Psoas muscle (tissue), 8 donors: ENCODE results near the gene RASGRP4. TPM values are rescaled to one million over a fixed set of nuclear protein-coding genes. Genes with fewer than 3 reads are reported as not detected.

Experiments used
- ATAC-seq, 4 donors: fragments of 200-7000 bp; cut with Tn5 transposase; one replicate each; pipeline ENCODE4 v1.9.1; 2020; ENCODE audit warnings: moderate library complexity in 3 of 4, mild to moderate bottlenecking in 2 of 4
- DNase-seq, 2 donors: peaks; one replicate each; pipeline ENCODE4 v3.0.0-alpha.2; 2020
- H3K27ac ChIP-seq: fragments of 200-600 bp; one replicate; pipeline ENCODE4 v1.8.0; 2022
- H3K27me3 ChIP-seq, 3 donors: fragments of 200-600 bp in 1 of 3; one replicate each; pipeline versions ENCODE4 v1.6.1 to v1.8.0; 2013 to 2022; ENCODE audit warnings: low read length in 2 of 3, mild to moderate bottlenecking in 2 of 3, moderate library complexity in 1 of 3; ENCODE audit not compliant: insufficient read depth in 3 of 3
- H3K36me3 ChIP-seq, 2 donors: fragments of 200-600 bp in 1 of 2; one replicate each; pipeline versions ENCODE4 v1.6.1 to v1.8.0; 2013 to 2022; ENCODE audit warnings: low read depth in 1 of 2, mild to moderate bottlenecking in 1 of 2, moderate library complexity in 1 of 2; ENCODE audit not compliant: insufficient read depth in 1 of 2
- H3K4me1 ChIP-seq: fragments of 200-600 bp; one replicate; pipeline ENCODE4 v1.8.0; 2022
- H3K4me3 ChIP-seq: fragments of 200-600 bp; one replicate; pipeline ENCODE4 v1.8.0; 2022; ENCODE audit warnings: mild to moderate bottlenecking
- H3K9me3 ChIP-seq: fragments of 200-600 bp; one replicate; pipeline ENCODE4 v1.8.0; 2022
- WGBS, 3 donors: extraction: QIAGEN DNeasy Blood & Tissue Kit; methylation state at CpG; one replicate each; pipeline versions ENCODE4 v1.1.6 to v1.1.7; 2013; 5-methylcytosine and 5-hydroxymethylcytosine counted together
- intact Hi-C, 2 donors: fragments of 100-400 bp; cut with DNase I; formaldehyde crosslinking; loops; one replicate each; pipeline versions ENCODE4 v1.11.0 to v1.14.2; 2022
- polyA plus RNA-seq, 3 donors: library from polyadenylated mRNA; stranded (reverse); fragments of 200-250 nt; gene quantifications; one replicate each; pipeline ENCODE4 v1.2.3, GENCODE V29; 2013
- total RNA-seq, 4 donors: library from RNA; stranded (reverse); fragmentation: NEBNext Ultra II Directional in 2 of 4; extraction: Animal tissue kit (Norgen Biotek cat#: 25700) in 2 of 4; gene quantifications; one replicate each; pipeline versions ENCODE4 v1.2.1 to v1.2.4, GENCODE V29; 2021 to 2023
- TF ChIP-seq, protein P1 (sequence below): fragments of 200-600 bp; IDR thresholded peaks from one replicate; pipeline ENCODE4 v1.8.0; 2022; ENCODE audit warnings: antibody characterized with exemption
- donor health status: healthy with polysubstance abuse.
- donor health status: DM: no; HTN: no; CAD: no; lungs with moderate emphysema.
- donor health status: Bipolar disorder and iron deficiency.
- donor health status: healthy.
- donor health status: DM: yes; HTN: yes; CAD: no.
- donor health status: DM: no; HTN: no; CAD: no.
- donor health status: DM: no; HTN: no; CAD: no.
- donor health status: DM: yes; HTN: yes; CAD: no.

RASGRP4 gene
- total and polyA plus RNA-seq, 7 donors: 0.17 to 2.0 (median 0.44) TPM

DNA sequence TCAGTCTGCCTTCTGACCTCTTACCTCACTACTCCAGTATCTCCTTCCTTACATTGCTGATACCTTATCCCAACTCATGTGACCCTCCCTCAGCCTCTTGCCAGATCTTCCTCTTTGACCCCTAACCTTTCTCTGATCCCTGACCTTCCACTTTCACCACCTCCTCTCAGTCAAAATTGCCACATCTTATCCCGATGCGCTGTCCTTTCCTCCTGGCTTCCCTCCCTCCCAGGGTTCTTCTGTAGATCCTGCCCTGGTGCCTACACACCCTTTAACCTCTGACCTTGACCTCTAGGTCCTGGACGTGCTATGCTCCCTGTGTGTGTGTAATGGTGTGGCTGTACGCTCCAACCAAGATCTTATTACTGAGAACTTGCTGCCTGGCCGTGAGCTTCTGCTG is 31.2 kb upstream of the RASGRP4 start:
- DNase-seq (no peak), ATAC-seq (no peak)
- intact Hi-C loops: no loop called here
- H3K27ac ChIP-seq: no peak overlapping the region
- no peaks in the 10 kb centered on the region for H3K4me1 ChIP-seq
- WGBS, 3 donors: 39 to 61% (median 47%) methylated on average over 5 of the region's 5 CpGs
- TF ChIP-seq, protein P1, sequence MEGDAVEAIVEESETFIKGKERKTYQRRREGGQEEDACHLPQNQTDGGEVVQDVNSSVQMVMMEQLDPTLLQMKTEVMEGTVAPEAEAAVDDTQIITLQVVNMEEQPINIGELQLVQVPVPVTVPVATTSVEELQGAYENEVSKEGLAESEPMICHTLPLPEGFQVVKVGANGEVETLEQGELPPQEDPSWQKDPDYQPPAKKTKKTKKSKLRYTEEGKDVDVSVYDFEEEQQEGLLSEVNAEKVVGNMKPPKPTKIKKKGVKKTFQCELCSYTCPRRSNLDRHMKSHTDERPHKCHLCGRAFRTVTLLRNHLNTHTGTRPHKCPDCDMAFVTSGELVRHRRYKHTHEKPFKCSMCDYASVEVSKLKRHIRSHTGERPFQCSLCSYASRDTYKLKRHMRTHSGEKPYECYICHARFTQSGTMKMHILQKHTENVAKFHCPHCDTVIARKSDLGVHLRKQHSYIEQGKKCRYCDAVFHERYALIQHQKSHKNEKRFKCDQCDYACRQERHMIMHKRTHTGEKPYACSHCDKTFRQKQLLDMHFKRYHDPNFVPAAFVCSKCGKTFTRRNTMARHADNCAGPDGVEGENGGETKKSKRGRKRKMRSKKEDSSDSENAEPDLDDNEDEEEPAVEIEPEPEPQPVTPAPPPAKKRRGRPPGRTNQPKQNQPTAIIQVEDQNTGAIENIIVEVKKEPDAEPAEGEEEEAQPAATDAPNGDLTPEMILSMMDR: no peak
- no peaks in the 10 kb centered on the region for H3K27me3 ChIP-seq
- peaks cover 2 to 98% of the 10 kb centered on the region in 2 donors for H3K36me3 ChIP-seq
- H3K4me3 ChIP-seq: no peak overlapping the region
- H3K9me3 ChIP-seq: no peaks in the 10 kb centered on the region

- H3K27ac ChIP-seq: no peak overlapping the region
- peaks cover 2 to 98% of the 10 kb centered on the region in 2 donors for H3K36me3 ChIP-seq
- H3K4me1 ChIP-seq: no peaks in the 10 kb centered on the region
- ATAC-seq: no peak
- 52 to 60% (median 55%) methylated on average over 4 of the region's 4 CpGs for WGBS, 3 donors
- H3K27me3 ChIP-seq: no peaks in the 10 kb centered on the region
- intact Hi-C loops: no loop called here
- DNase-seq: no peak
- TF ChIP-seq, protein P1: no peak
- H3K9me3 ChIP-seq: no peaks in the 10 kb centered on the region
- H3K4me3 ChIP-seq: no peak overlapping the region
Observed at GRCh38 chr19:38455031-38455430, 29.0 kb upstream of the RASGRP4 start.

DNA sequence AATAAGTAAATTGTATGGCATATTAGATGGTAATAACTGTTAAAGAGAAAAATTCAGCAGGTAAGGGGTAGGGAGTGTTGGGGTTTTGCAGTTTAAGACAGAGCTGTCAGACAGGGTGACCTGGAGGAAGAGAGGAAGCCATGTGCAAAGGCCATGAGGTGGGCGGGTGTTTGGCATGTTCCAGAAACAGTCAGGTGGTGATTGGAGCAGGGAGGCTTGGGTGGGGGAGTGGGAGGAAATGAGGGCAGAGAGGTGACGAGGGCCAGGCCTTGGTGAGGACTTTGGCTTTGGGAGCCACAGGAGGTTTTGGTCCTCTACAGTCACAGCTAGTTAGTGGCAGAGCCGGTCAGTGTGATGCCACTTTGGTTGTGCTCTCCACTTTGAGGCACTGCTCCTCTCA is 27.6 kb upstream of the RASGRP4 start:
- ATAC-seq (no peak), DNase-seq (no peak)
- no peaks in the 10 kb centered on the region for H3K9me3 ChIP-seq
- intact Hi-C loops: no loop called here
- TF ChIP-seq, protein P1: no peak
- peaks cover 2 to 98% of the 10 kb centered on the region in 2 donors for H3K36me3 ChIP-seq
- no peaks in the 10 kb centered on the region for H3K4me1 ChIP-seq
- no peak overlapping the region for H3K4me3 ChIP-seq
- 45 to 56% (median 50%) methylated on average over 3 of the region's 3 CpGs for WGBS, 3 donors
- peak overlapping the region; percentile 3 for H3K27ac ChIP-seq
- H3K27me3 ChIP-seq: no peaks in the 10 kb centered on the region

GRCh38 chr19:38452430-38453366 is 26.7 kb upstream of the RASGRP4 start:
- Histone ChIP-seq H3K27me3 (no peaks in the 10 kb centered on the region), H3K36me3 (peaks cover 2 to 99% of the 10 kb centered on the region in 2 donors), H3K4me3 (no peak overlapping the region), H3K4me1 (peaks cover 5% of the 10 kb centered on the region), H3K27ac (peak overlapping the region; percentile 58), H3K9me3 (no peaks in the 10 kb centered on the region)
- ATAC-seq (peak; percentile 64 to 77 (median 73)), DNase-seq (peak; percentile 53 to 87)
- WGBS, 3 donors: 71 to 84% (median 82%) methylated on average over 43 to 45 of the region's 45 CpGs
- TF ChIP-seq, protein P1: no peak
- intact Hi-C loops: no loop called here
